SKM-1 treated with dmso at 0.1 percent for 144 hours (cell line): Measurements from ENCODE around the gene NFATC2IP.

Experiments
- DNase-seq: peaks from one replicate; lab custom pipeline; 2025; ENCODE audit not compliant: unreplicated experiment; lab: John Stamatoyannopoulos, UW

The NFATC2IP gene

DNA sequence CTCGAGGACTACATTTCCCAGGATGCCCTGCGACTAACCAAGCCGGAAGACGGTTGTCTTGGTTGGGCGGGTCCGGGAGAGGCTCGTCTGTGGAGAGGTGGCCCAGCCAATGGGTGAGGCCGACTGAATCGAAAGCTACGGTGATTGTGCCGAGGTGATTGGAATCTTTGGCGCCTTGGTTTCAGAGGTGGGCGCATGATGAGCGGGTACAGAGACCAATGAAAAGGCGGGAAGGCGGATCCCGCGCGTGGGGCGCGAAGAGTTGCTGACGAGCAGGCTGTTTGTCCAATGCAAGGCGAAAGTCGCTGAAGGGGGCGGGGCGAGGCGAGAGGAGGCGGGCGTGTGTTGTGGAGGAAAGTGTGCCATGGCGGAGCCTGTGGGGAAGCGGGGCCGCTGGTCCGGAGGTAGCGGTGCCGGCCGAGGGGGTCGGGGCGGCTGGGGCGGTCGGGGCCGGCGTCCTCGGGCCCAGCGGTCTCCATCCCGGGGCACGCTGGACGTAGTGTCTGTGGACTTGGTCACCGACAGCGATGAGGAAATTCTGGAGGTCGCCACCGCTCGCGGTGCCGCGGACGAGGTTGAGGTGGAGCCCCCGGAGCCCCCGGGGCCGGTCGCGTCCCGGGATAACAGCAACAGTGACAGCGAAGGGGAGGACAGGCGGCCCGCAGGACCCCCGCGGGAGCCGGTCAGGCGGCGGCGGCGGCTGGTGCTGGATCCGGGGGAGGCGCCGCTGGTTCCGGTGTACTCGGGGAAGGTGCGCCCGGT lies at the start of gene NFATC2IP:
Gene NFATC2IP (plus strand): TSS at position 290 of the 762 bp plus-strand sequence. CDS start 75 bp downstream, at position 365.
- peak; percentile 99 for DNase-seq

DNA sequence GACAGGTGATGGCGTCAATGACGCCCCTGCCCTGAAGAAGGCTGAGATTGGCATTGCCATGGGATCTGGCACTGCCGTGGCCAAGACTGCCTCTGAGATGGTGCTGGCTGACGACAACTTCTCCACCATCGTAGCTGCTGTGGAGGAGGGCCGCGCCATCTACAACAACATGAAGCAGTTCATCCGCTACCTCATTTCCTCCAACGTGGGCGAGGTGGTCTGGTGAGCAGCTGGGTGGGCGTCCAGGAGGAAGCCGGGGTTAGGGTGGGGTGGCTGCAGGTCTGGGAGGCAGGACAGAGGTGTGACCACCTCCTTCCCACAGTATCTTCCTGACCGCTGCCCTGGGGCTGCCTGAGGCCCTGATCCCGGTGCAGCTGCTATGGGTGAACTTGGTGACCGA lies 48.9 kb upstream of the NFATC2IP start:
- no peak for DNase-seq

DNA sequence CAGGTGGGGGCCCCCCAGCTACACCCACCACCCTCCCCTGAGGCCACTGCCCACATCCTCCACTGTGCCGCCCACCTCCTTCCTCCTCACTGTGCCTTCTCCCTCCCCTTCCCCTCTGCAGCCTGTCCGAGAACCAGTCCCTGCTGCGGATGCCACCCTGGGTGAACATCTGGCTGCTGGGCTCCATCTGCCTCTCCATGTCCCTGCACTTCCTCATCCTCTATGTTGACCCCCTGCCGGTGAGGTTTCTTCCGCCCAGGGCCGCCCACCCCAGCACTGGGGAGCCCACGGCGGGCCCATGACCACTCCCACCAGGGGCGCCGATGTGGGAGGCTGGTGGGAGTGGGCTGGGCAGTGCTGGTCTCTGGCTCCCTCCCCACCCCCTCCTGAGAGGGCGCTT lies 47.8 kb upstream of the NFATC2IP start:
- no peak for DNase-seq

DNA sequence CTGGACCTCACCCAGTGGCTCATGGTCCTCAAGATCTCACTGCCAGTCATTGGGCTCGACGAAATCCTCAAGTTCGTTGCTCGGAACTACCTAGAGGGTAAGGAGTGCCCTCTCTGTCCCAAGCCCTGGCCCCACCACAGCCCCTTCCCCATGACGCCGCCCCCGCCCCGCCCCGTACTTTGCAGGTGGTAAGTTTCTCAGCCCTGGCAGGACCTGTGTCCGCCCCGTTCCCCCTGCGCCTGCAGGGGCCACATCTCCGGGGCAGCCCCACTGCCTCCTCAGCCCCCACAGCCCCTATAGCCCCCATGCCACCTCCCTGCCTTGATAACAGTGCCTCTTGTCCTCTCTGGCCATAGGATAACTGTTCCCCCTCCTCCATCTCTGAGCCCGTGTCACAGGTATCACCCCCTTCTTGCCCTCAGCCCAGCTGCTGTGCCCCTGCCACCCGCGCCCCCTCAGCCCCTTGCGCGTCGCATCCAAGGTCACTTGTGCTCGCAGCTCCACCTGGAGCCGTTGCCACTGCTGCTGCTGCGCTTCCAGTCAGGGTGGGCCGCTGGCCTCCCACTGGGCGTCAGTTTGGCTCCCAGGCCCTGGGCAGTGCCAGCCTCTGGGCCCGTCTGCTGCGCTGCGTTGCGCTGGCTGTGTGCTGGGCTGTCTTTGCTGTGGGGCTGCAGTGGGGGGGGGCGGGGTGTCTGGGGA lies 47.2 kb upstream of the NFATC2IP start:
- DNase-seq = no peak

DNA sequence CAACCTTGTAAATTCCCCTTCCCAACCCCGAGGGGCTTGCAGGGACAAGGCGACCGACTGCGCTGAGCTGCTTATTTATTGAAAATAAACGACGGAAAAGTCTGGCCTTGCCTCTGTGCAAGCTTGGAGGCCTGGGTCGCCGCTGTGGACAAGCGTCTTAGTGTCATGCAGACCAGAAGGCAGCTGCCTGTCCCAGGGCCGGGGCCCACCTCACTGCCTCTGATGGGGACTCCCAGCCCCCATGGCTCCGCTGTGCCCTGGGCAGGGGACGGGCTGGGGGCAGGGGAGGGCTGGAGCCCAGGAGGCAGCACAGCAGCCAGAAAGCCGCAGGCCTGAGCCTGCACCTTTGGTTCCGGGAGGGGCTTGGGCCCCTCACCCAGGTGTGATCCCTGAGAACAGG lies 46.4 kb upstream of the NFATC2IP start:
- no peak for DNase-seq

DNA sequence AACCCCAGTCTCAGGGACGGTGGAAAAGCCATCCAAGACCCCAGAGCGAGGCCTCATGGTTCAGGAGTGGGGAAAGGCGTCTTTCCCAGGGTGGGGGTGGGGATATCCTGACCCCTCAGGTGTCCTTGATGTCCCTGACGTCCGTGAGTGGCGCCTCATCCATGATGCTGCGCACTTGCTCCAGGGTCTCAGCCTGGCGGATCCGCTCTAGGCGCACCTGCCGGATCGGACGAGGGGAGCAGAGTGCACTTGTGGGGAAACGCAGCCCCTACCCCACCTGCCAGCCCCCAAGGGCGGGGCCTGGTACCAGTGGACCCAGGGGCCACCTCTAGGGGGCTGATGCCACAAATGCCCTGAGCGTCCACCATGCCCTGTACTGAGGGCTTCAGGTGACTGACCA lies 45.9 kb upstream of the NFATC2IP start:
- DNase-seq = no peak

DNA sequence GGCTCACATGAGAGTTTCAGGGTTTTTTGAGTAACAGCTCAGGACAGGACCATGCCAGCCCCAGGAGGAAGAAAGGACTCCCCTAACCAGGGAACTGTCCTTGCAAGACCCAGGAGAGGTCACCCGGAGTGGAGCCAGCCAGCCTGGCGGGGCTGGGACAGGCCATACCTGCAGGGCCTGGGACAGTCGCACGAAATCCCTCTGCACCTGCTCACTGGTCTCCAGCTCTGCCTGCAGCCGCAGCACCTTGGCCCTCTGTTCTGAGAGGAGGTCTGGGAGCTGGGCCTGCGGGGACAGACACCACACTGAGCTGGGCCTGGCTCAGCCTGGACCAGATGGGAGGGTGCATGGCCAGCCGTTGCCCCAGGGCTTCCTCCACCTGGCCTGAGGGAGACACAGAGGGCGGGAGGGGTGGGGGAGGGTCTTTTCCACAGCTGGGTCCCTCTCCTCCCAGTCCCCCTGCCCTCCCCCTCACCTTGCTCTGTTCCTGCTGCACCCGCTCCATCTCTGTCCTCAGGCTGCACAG lies 45.4 kb upstream of the NFATC2IP start:
- no peak for DNase-seq

DNA sequence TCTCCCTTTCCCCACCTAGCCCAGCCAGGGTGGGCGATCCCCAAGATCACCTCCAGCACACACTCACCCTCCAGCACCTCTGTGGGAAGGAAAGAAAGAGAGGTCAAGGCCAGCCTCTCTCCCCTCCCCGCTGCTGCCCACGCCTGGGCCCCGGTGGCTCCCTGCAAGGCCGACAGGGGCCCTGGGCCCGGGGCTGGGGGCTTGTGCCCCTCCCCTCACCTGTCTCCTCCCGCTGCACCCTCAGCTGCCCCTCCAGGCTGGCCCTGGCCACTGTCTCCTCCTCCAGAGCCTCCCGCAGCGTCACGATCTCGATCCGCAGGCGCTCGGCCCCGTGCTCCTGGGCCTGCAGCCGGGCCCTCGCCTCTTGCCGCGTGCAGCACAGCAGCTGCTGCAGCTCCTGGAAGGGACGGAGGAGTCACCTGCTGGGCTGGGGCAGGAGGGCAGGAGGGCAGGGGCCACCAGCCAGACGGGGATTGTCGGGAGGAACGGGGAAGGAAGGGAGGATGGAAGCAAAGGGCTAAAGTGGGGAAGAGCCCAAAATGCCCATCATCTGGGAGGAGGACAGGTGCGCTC lies 44.9 kb upstream of the NFATC2IP start:
- DNase-seq = no peak

DNA sequence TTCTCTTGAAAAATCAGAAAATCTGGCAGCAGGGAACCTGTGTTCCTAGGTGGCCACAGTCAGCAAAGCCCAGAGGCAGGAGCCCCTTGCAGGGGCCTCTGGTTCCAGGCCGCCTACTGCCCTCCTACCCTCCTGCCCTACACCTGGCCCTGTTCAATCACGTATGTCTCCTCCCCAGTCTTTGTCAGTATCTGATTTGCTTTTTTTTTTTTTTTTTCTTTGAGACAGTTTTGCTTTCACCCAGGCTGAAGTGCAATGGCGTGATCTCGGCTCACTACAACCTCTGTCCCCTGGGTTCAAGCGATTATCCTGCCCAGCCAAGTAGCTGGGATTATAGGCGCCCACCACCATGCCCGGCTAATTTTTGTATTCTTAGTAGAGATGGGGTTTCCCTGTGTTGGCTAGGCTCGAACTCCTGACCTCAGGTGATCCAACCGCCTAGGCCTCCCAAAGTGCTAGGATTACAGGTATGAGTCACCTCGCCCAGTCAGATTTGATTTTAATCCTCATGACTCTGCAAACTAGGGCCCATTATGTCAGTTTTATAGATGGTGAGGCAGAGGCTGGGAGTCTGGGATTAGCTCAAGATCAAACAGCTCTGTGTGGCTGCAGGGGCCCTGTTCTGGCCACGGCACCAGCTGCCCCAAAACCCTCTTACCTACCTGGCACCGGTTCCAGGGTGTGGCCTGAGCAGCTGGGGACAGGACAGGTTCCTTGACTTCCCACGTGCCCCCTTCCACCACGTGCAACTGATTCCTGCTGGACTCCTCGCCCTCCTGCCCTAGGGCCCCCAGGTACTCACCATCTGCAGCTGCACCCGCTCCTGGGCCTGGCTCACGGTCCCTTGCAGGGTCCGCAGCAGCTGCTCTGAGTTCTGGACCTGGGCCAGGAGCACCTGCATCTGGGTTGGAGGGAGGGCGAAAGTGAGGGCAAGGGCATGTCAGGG lies 40.4 kb upstream of the NFATC2IP start:
- no peak for DNase-seq

DNA sequence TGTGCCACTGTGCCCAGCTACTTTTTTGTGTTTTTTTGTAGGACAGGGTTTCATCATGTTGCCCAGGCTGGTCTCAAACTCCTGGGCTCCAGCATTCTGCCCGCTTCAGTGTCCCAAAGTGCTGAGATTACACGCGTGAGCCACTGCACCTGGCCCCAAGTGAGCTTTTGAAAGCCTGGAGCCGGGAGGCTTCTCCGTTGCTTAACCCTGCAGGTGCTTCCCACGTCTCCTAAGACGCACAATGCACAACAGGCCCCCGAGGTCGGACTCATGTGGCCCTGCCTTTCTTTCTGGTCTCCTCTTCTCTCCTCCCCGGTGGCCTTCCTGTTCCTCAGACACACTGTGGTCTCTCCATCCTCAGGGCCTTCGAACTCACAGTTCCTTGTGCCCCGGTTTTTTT lies 38.2 kb upstream of the NFATC2IP start:
- DNase-seq = no peak

DNA sequence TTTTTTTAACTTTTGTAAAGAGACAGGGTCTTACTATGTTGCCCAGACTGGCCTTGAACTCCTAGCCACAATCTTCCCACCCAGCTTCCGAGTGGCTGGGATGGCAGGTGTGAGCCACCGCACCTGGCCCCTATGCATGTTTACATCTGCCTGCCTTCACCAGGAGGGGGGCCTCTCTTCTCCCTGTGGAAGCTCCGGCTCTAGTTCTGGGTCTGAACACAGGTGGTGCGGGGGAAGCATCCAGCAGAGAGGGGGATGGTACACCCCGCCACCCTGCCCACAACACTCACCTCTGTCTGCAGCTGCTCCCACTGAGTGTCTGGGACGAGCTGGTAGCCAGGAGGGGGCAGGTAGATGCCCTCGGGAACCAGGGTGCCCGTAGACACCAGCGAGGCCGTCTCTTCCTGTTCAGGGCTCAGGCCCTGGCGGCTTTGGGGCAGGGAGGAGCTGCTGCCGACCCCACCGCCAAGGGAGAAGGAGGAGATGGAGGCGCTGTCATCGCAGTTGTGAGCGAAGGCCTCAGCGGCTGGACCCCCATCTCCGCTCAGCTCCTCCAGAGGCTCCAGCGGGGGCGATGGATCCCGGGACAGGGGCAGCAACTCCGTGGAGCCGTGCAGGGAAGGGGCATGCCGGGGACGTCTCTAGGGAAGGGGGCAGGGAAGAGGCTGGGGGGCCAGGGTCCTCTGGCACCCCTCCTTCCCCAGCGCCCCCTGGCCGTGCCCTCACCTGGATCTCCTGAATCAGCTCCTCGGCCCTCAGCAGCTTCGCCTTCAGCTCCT lies 36.6 kb upstream of the NFATC2IP start:
- DNase-seq = no peak

DNA sequence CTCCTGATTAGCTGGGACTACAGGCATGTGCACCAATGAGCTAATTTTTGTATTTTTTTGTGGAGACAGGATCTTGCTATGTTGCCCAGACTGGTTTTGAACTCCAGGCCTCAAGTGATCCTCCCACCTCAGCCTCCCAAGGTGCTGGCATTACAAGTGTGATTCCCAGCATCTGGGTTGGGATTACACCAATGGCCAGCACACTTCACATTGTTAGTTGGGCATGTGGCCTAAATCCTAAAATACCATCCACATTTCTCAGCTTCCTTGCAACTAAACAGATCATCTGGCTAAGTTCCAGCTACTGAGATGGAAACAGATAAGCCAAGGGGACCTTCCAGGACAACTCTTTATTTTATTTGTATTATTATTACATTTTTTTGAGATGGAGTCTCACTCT lies 35.6 kb upstream of the NFATC2IP start:
- DNase-seq = no peak

DNA sequence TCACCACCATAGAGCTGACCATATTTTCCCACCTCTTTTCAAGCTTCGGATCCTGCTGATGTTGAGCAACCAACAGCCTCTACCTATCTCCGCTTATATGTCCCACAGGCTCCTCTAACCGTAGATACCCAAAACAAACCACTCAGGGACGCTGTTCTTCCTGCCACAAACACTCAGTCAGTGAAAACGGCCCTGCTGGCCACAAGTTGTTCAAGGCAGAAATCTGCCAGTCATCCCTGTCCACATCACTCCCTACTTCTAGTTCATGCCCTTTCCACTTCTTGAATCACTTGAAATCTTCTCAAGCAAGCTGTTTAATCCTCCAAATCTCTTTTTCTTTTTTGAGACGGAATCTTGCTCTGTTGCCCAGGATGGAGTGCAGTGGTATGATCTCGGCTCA lies 33.6 kb upstream of the NFATC2IP start:
- no peak for DNase-seq

DNA sequence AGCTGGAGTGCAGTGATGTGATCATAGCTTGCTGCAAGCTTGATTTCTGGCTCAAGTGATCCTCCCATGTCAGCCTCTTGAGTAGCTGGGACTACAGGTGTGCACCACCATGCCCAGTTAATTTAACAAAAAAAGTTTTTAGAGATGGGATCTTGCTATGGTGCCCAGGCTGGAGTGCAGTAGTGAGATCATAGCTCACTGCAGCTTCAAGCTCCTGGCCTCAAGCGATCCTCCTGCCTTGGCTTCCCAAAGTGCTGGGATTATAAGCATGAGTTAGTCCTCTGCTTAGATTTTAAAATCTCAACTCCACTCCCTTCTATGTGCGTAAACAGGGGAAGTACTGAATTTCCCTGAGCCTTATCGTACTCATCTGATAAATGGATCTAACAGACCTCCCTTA lies 32.0 kb upstream of the NFATC2IP start:
- DNase-seq = no peak

DNA sequence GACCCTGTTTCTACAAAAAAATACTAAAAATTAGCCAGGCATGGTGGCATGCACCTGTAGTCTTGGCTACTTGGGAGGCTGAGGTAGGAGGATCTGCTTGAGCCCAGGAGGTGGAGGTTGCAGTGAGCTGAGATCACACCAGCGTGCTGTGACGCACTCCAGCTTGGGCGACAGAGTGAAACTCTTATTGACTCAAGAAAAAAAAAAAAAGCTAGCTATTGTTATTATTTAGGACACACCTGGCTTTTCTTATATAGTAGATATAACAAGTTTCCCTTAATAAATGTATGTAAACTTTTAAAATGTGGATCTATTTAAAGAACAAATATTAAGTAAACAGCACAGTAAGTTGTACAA lies 27.5 kb upstream of the NFATC2IP start:
- no peak for DNase-seq

DNA sequence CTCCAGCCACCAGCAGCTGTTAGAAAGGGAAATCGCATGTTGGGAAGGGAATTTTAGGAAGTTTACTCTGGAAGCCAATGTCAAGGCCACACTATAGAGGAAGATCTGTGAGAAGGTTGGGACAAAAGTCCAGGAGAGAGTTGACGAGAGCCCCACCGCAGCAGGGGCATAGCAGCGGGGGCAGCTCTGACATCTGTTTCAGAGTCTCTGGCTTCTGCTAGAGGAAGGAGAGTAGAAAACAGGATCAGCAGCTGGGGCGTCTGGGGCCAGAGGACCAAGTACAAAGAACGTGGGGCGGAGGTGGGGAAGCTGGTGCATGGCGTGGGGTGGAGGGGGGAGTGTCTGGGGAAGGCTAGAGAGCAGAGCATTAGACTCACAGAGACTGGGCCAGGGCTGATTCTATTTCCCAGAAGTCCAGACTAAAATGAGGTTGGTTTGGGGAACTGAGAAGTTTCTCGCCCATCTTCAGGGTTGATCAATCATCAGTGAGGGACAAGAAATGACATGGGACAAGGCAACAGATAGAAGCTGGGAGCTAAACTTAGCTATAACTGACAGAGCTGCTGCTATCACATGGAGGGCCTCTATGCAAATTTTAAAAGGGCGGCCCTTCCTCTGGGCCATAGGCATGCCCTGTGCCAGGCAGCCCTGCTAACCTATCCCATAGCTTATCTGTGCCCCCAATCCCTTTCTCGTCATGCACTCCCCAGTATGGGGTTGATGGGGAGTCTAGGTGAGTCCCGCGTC lies 26.9 kb upstream of the NFATC2IP start:
- no peak for DNase-seq

DNA sequence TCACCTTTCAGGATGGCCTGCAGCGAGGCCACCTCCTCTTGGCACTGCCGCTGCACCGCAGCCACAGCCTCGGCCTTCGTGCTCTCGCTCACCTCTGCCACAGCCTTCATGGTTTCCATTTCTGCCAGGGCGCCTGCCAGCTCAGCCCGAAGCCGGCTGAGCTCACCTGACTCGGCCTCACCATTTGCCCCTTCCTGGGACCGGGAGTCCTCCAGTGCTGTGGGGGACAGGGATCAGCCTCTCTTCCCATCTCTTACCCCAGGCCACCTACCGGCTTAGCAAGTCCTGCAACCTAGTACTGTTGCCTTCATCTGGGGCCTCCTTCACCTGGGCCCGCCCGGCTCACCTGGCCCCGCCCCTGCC lies 26.4 kb upstream of the NFATC2IP start:
- DNase-seq = no peak

DNA sequence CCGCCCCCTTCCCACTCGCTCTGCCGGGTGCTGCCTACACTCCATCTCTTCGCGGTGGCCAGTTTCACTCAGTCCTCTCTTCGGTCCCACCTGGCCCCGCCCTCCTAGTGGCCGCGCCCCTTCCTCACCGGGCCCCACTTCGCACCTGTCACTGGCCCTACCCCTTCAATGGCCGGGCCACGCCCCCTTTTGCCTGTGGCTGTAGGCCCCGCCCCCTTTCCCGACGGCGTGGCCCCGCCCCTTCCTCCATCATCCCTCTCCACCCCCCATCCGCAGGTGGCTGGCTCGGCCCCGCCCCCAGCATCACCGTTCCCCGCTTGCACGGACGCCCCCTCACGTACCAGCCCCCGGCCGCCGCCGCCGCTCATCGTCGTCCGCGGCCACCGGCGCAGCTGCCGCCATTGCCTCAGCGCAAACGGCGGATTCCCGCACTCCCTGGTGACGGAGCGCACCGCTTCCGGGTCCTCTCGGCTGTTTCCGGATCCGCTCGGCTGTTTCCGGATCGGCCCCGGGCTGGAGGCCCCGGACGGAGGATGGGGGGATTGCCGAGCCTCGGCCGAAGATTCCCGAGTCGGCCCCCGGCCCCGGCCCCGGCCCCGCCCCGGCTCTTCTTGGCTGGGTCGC lies 25.9 kb upstream of the NFATC2IP start, which contains the start of gene RABEP2:
Gene RABEP2 (minus strand): TSS at position 477 of the 624 bp plus-strand sequence. CDS start 75 bp downstream, at position 402.
- peak; percentile 88 for DNase-seq
